Transverse colon (tissue), 3 donors: ENCODE measurements around the gene NFIA.

Source experiments
- CTCF ChIP-seq, 5 experiments: fragments of 200-600 bp in 3 of 5; fragments of 450-650 bp in 2 of 5; sonication (generic) in 3 of 5; IDR thresholded peaks; 1 replicate in 2 of 5; 2 replicates in 3 of 5; pipeline ENCODE4 v1.5.1; 2016 to 2017; ENCODE audit warnings: antibody characterized with exemption in 5 of 5, inconsistent platforms in 3 of 5, mild to moderate bottlenecking in 2 of 5, moderate library complexity in 1 of 5
- EP300 ChIP-seq: sonication (generic); formaldehyde crosslinking; IDR thresholded peaks from one replicate; pipeline ENCODE4 v1.6.1; 2017; ENCODE audit warnings: antibody characterized with exemption, low read depth
- POLR2A ChIP-seq: fragments of 450-650 bp; IDR thresholded peaks from one replicate; pipeline ENCODE4 v1.6.1; 2016; ENCODE audit warnings: antibody characterized with exemption, mild to moderate bottlenecking, moderate library complexity

- TF ChIP-seq CTCF (IDR thresholded peaks at IDR 0.05) (no peak), POLR2A (no peak), EP300 (no peak)
These were observed 70.2 kb downstream of the NFIA start for GRCh38 chr1:61152469-61153105.
